ENCODE measurements around the gene NDC80.

DNA sequence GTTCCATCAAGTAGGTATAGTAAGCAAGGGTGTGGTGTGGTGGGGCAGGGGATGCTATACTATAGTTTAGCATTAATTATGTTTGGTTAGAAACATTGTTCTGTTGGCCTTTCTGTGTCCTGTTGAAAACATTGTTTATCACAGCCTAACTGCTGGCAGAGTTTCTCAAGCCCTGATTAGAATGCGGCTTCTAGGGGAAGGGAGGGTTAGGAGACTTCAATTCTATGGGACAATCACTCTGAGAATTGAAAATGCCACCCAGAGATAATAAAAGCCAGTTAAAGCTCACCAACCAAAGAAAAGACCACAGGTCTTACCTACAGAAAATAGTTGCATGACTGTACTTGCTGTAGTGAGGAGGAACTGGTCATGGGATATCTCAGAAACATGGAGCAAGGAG lies 64.2 kb downstream of the NDC80 start:
- TF ChIP-seq HDGF (IDR thresholded peaks at IDR 0.05; ENCODE audit: borderline replicate concordance) (no peak), FOXM1 (IDR thresholded peaks at IDR 0.05; ENCODE audit: borderline replicate concordance) (no peak), SP1 (IDR thresholded peaks at IDR 0.05) (no peak), BHLHE40 (IDR thresholded peaks at IDR 0.05; ENCODE audit: borderline replicate concordance) (no peak), FOXK2 (IDR thresholded peaks at IDR 0.05) (no peak), SUZ12 (IDR thresholded peaks at IDR 0.05) (no peak), ZNF384 (IDR thresholded peaks at IDR 0.05) (no peak), CTBP1 (IDR thresholded peaks at IDR 0.05; ENCODE audit: borderline replicate concordance) (no peak), ARNT (IDR thresholded peaks at IDR 0.05) (no peak), NFRKB (IDR thresholded peaks at IDR 0.05) (no peak), L3MBTL2 (conservative IDR thresholded peaks at IDR 0.05) (no peak)

Data from HEK293T (cell line).